ENCODE measurements around the gene SPP1.

- TF ChIP-seq YY1 (IDR thresholded peaks at IDR 0.05; ENCODE audit: insufficient read depth, insufficient read length) (no peak), ZNF274 (IDR thresholded peaks at IDR 0.05; ENCODE audit: low read depth, low read length) (no peak)
Observed at GRCh38 chr4:87931932-87932331, 43.6 kb upstream of the SPP1 start.
